Measurements from ENCODE around the gene PTPN6.
"Not testable (repeated sequence)": the region's sequence is repeated elsewhere in the genome, so short reads cannot be mapped to it uniquely, and the experiment has no call there.

The PTPN6 gene

GRCh38 chr12:6950811-6951540 lies at the start of gene PTPN6:
Gene PTPN6 (plus strand): TSS chr12:6951356. CDS start chr12:6951513, 157 bp downstream.
- peak; percentile 68 for DNase-seq

- DNase-seq: no peak
These were observed 48.7 kb upstream of the PTPN6 start for GRCh38 chr12:6902448-6902847.

GRCh38 chr12:6903722-6904121 lies 47.4 kb upstream of the PTPN6 start:
- DNase-seq: no peak

GRCh38 chr12:6904280-6905276 lies 46.6 kb upstream of the PTPN6 start, which contains the start of gene LRRC23:
Gene LRRC23 (plus strand): TSS chr12:6904822. CDS start chr12:6905634, 812 bp downstream.
- peak; percentile 99 for DNase-seq

- no peak for DNase-seq
These were observed 45.6 kb upstream of the PTPN6 start for GRCh38 chr12:6905414-6906040.

- not testable (repeated sequence) for DNase-seq
These were observed 43.0 kb upstream of the PTPN6 start for GRCh38 chr12:6908141-6908540.

- no peak for DNase-seq
These were observed 41.6 kb upstream of the PTPN6 start for GRCh38 chr12:6909421-6910145.

- DNase-seq: no peak
These were observed 38.8 kb upstream of the PTPN6 start for GRCh38 chr12:6912164-6912935.

GRCh38 chr12:6914246-6914946 lies 36.8 kb upstream of the PTPN6 start, which contains the start of gene ENO2:
Gene ENO2 (plus strand): TSS chr12:6914580. CDS start chr12:6915833, 1,253 bp downstream.
- peak; percentile 88 for DNase-seq

GRCh38 chr12:6914947-6915788 lies 36.0 kb upstream of the PTPN6 start:
- peak; percentile 31 for DNase-seq

- no peak for DNase-seq
These were observed 35.3 kb upstream of the PTPN6 start for GRCh38 chr12:6915789-6916285.

GRCh38 chr12:6916426-6917200 lies 34.5 kb upstream of the PTPN6 start:
- DNase-seq: no peak

GRCh38 chr12:6917491-6918231 lies 33.5 kb upstream of the PTPN6 start:
- no peak for DNase-seq

GRCh38 chr12:6919588-6919987 lies 31.6 kb upstream of the PTPN6 start:
- DNase-seq: no peak

- DNase-seq: no peak
These were observed 29.6 kb upstream of the PTPN6 start for GRCh38 chr12:6921539-6921938.

GRCh38 chr12:6921996-6922946 lies 28.9 kb upstream of the PTPN6 start:
- DNase-seq: no peak
